Stomach (tissue), 4 donors: ENCODE measurements around the gene EIF2S1.

Source experiments
- CTCF ChIP-seq, 7 experiments: fragments of 450-650 bp in 4 of 7; fragments of 200-600 bp in 3 of 7; sonication (generic) in 3 of 7; IDR thresholded peaks; one replicate each; pipeline ENCODE4 v1.5.1; 2016 to 2019; ENCODE audit warnings: antibody characterized with exemption in 7 of 7, control low read depth in 2 of 7, mild to moderate bottlenecking in 1 of 7
- EP300 ChIP-seq: sonication (generic); formaldehyde crosslinking; IDR thresholded peaks from one replicate; pipeline ENCODE4 v1.6.1; 2017; ENCODE audit warnings: antibody characterized with exemption
- POLR2A ChIP-seq, 4 donors: fragments of 450-650 bp; IDR thresholded peaks; one replicate each; pipeline ENCODE4 v1.6.1; 2016; ENCODE audit warnings: antibody characterized with exemption in 4 of 4, control low read depth in 2 of 4, mild to moderate bottlenecking in 1 of 4, moderate library complexity in 1 of 4

GRCh38 chr14:67395086-67395875, 35.2 kb downstream of the EIF2S1 start:
- TF ChIP-seq CTCF (IDR thresholded peaks at IDR 0.05) = no peak
- TF ChIP-seq POLR2A (IDR thresholded peaks at IDR 0.05) = no peak
- no peak for TF ChIP-seq EP300
